HepG2 (cell line): ENCODE data around the gene UQCR10. TPM values are rescaled to one million over a fixed set of nuclear protein-coding genes. Genes with fewer than 3 reads are reported as not detected.

ENCODE experiments used
- ATAC-seq: fragments of 200-7000 bp; cut with Tn5 transposase; 3 replicates; pipeline ENCODE4 v1.9.1; 2020; ENCODE audit warnings: mild to moderate bottlenecking, moderate library complexity
- BruUV-seq: library from RNA; stranded (reverse); fragments of 400-500 nt; replicated peaks from 2 replicates; lab custom pipeline; 2021; lab: Mats Ljungman, UMichigan
- CTCF ChIA-PET: fragments of 300-600 bp; formaldehyde crosslinking; extraction: SDS; loops from one replicate; lab custom pipeline; 2021; ENCODE audit warnings: low total read pairs, inconsistent platforms, low intra/inter-chr PET ratio; lab: Yijun Ruan, JAX
- POLR2A ChIA-PET: fragments of 350-600 bp; sonication (Branson Sonifier 250); formaldehyde crosslinking; loops from one replicate; lab custom pipeline; 2020; ENCODE audit warnings: antibody characterized with exemption, inconsistent platforms; lab: Yijun Ruan, JAX
- DNase-seq: peaks from one replicate; pipeline ENCODE4 v3.0.0-alpha.2; 2015; ENCODE audit warnings: low spot score
- FAIRE-seq: peaks from 3 replicates; lab custom pipeline; 2011; peaks lifted over from hg19 to GRCh38; lab: Jason Lieb, UNC
- H2AFZ ChIP-seq: one replicate; pipeline ENCODE4 v1.6.1; 2011; ENCODE audit warnings: low read length, inconsistent platforms
- H3K27ac ChIP-seq: fragments of 300-600 bp; 3 replicates; pipeline ENCODE4 v1.8.0; 2011; ENCODE audit warnings: mixed run types, mild to moderate bottlenecking, mixed read lengths, low read length, inconsistent platforms; ENCODE audit not compliant: insufficient read depth; ENCODE audit errors: extremely low read length
- H3K27me3 ChIP-seq, 2 experiments: fragments of 200-600 bp in 1 of 2; 2 replicates in 1 of 2; 3 replicates in 1 of 2; pipeline versions ENCODE4 v1.6.0 to v1.8.0; 2011; ENCODE audit warnings: low read length in 2 of 2, mild to moderate bottlenecking in 2 of 2, moderate library complexity in 2 of 2, inconsistent platforms in 1 of 2; ENCODE audit not compliant: insufficient read depth in 2 of 2, control insufficient read depth in 1 of 2
- H3K36me3 ChIP-seq, 2 experiments: fragments of 200-600 bp in 1 of 2; replicated peaks in 1 of 2; 2 replicates in 1 of 2; 3 replicates in 1 of 2; pipeline versions ENCODE4 v1.5.1 to v1.8.0; 2011; ENCODE audit warnings: low read length in 2 of 2, inconsistent platforms in 1 of 2; ENCODE audit not compliant: insufficient read depth in 2 of 2, control insufficient read depth in 1 of 2
- H3K4me1 ChIP-seq: 2 replicates; pipeline ENCODE4 v1.5.1; 2012; ENCODE audit warnings: low read length, inconsistent platforms; ENCODE audit not compliant: insufficient read depth
- H3K4me2 ChIP-seq: 2 replicates; pipeline ENCODE4 v1.6.0; 2011; ENCODE audit warnings: low read depth, low read length, inconsistent platforms
- H3K4me3 ChIP-seq, 3 experiments: fragments of 200-600 bp in 1 of 3; sonication (generic), shearing (Covaris generic) in 1 of 3; replicated peaks in 1 of 3; 2 replicates each; pipeline ENCODE4 v1.5.1; 2011 to 2016; ENCODE audit warnings: low read length in 3 of 3, inconsistent platforms in 2 of 3, low read depth in 2 of 3, mild to moderate bottlenecking in 2 of 3, control low read depth in 1 of 3, mixed read lengths in 1 of 3; ENCODE audit not compliant: insufficient read depth in 1 of 3
- H3K79me2 ChIP-seq: one replicate; pipeline ENCODE4 v1.6.1; 2011; ENCODE audit warnings: low read length, inconsistent platforms; ENCODE audit not compliant: insufficient read depth
- H3K9ac ChIP-seq: 2 replicates; pipeline ENCODE4 v1.6.0; 2011; ENCODE audit warnings: mild to moderate bottlenecking, low read depth, low read length, inconsistent platforms; ENCODE audit not compliant: insufficient read depth
- H3K9me3 ChIP-seq: 2 replicates; pipeline ENCODE4 v1.5.1; 2012; ENCODE audit warnings: mild to moderate bottlenecking, low read length
- H4K20me1 ChIP-seq: 2 replicates; pipeline ENCODE4 v1.6.0; 2011; ENCODE audit warnings: inconsistent platforms, mild to moderate bottlenecking, low read length, moderate library complexity; ENCODE audit not compliant: insufficient read depth
- ATRX ChIP-seq: sonication (generic); formaldehyde crosslinking; IDR thresholded peaks from 2 replicates; pipeline ENCODE4 v1.4.0; 2020; ENCODE audit warnings: missing genetic modification reagents, borderline replicate concordance
- DNMT1 ChIP-seq: sonication (generic); formaldehyde crosslinking; IDR thresholded peaks from 2 replicates; pipeline ENCODE4 v1.5.1; 2020; ENCODE audit warnings: mild to moderate bottlenecking, missing genetic modification reagents
- HDAC2 ChIP-seq: sonication (generic); formaldehyde crosslinking; IDR thresholded peaks from 2 replicates; pipeline ENCODE4 v1.4.0; 2020; ENCODE audit warnings: missing genetic modification reagents
- MEF2D ChIP-seq: sonication (generic); formaldehyde crosslinking; IDR thresholded peaks from 2 replicates; pipeline ENCODE4 v1.5.1; 2020; ENCODE audit warnings: mild to moderate bottlenecking, missing genetic modification reagents
- NONO ChIP-seq, 2 experiments: fragments of 450-650 bp in 1 of 2; sonication (generic) in 1 of 2; formaldehyde crosslinking in 1 of 2; IDR thresholded peaks in 1 of 2; conservative IDR thresholded peaks in 1 of 2; 2 replicates each; pipeline versions ENCODE4 v1.6.1 to v1.8.0; 2017 to 2022; ENCODE audit warnings: mild to moderate bottlenecking in 1 of 2, missing genetic modification reagents in 1 of 2, moderate library complexity in 1 of 2
- PBX2 ChIP-seq: IDR thresholded peaks from 2 replicates; pipeline ENCODE4 v1.6.1; 2016; ENCODE audit warnings: control low read depth
- SOX13 ChIP-seq, 3 experiments: fragments of 450-650 bp in 1 of 3; sonication (generic) in 1 of 3; formaldehyde crosslinking in 1 of 3; IDR thresholded peaks in 2 of 3; conservative IDR thresholded peaks in 1 of 3; 2 replicates each; pipeline versions ENCODE4 v1.5.0 to v1.6.1; 2016 to 2020; ENCODE audit warnings: antibody characterized with exemption in 1 of 3, mild to moderate bottlenecking in 1 of 3, missing compliant biosample characterization in 1 of 3, missing genetic modification reagents in 1 of 3, moderate library complexity in 1 of 3
- TAF1 ChIP-seq: sonication (generic); formaldehyde crosslinking; IDR thresholded peaks from 2 replicates; pipeline ENCODE4 v1.4.0; 2020; ENCODE audit warnings: missing genetic modification reagents
- TCF7 ChIP-seq: sonication (generic); IDR thresholded peaks from 2 replicates; pipeline ENCODE4 v1.6.1; 2016; ENCODE audit warnings: antibody characterized with exemption, low read depth
- THAP11 ChIP-seq: IDR thresholded peaks from 2 replicates; pipeline ENCODE4 v1.6.1; 2016; ENCODE audit warnings: missing biosample characterization, missing genetic modification reagents
- ZNF136 ChIP-seq: sonication (generic); formaldehyde crosslinking; IDR thresholded peaks from 2 replicates; pipeline ENCODE4 v1.8.1; 2022; ENCODE audit warnings: low read depth, mild to moderate bottlenecking, moderate library complexity, missing genetic modification reagents
- WGBS: methylation state at CpG from one replicate; pipeline ENCODE4 v1.1.6; 2017; ENCODE audit warnings: low lambda C conversion rate; 5-methylcytosine and 5-hydroxymethylcytosine counted together
- in situ Hi-C: cut with HindIII; loops from 2 replicates; pipeline ENCODE4 v1.10.0; 2017; ENCODE audit warnings: low pct_unique_long_range_greater_than_20kb; ENCODE audit not compliant: extremely low pct_ligation_motif_present
- intact Hi-C: fragments of 100-400 bp; cut with micrococcal nuclease; formaldehyde crosslinking; loops from one replicate; pipeline ENCODE4 v1.10.0; 2022; ENCODE audit not compliant: unreplicated experiment
- polyA plus RNA-seq, 8 experiments: library from polyadenylated mRNA; depleted of rRNA in 3 of 8; stranded (reverse) in 7 of 8; unstranded in 1 of 8; fragments of >200 nt; fragmentation: Illumina TruSeq in 4 of 8; extraction: Trizol in 4 of 8; gene quantifications; 2 replicates each; pipeline versions ENCODE4 v1.2.1 to v1.2.3, GENCODE V29; 2011 to 2016; ENCODE audit warnings: low read depth in 4 of 8, missing spikeins in 1 of 8, mixed read lengths in 1 of 8; ENCODE audit not compliant: insufficient read depth in 1 of 8
- total RNA-seq, 5 experiments: library from RNA; depleted of rRNA; stranded (reverse); fragments of >200 nt; fragmentation: Illumina TruSeq; extraction: Trizol; gene quantifications; 2 replicates each; pipeline ENCODE4 v1.2.3, GENCODE V29; 2016; ENCODE audit warnings: low read depth in 1 of 5
- TF ChIP-seq, protein P1 (sequence below): sonication (generic); formaldehyde crosslinking; IDR thresholded peaks from 2 replicates; pipeline ENCODE4 v1.4.0; 2020; ENCODE audit warnings: missing genetic modification reagents

UQCR10 gene
- total and polyA plus RNA-seq, 2 of the 13 experiments (the other 11 are each of a cell fraction or from before 2014, with no cell fraction given), result 225 to 232 TPM

DNA sequence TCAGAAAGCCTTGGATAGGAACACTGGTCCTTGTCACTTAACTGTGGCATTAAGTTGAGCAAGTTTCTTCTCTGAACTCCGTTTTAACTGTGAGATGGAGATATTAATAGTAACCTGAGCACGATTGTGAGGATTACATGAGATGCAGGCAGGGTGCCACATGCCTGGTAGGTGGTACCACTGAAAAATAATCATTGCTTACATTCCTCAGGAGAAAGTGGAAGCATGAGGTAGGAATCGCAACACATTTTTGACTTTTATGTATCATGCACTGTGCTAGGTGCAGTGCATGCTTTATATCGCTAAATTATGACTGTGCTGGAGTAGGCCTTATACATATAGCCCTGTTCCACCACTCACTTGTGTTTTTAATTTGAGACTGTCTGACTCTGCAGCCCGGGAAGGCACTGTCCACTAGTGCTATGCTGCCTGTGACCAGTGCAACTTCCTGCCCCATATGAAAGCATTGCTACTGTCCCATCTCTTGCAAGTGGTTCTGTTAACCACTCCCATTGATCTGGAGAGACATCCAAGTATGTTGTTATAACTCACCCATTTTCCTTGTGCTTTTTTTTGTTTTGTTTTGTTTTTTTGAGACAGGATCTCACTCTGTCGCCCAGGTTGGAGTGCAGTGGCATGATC is 1.0 kb downstream of the UQCR10 start (continued):
- peak; percentile 40; the same call in 1 of the 2 replicates for TF ChIP-seq TAF1 (CRISPR knock-in tag)
- TF ChIP-seq, all 625 proteins: peak for 8

- Histone ChIP-seq H4K20me1 (no peaks in the 10 kb centered on the region), H2AFZ (no peak overlapping the region), H3K9me3 (no peaks in the 10 kb centered on the region), H3K27ac (peak overlapping the region; percentile 72), H3K4me1 (peaks cover 65% of the 10 kb centered on the region), H3K36me3 (no peaks in the 10 kb centered on the region; a peak in 1 of 5 replicates), H3K79me2 (peaks cover 26% of the 10 kb centered on the region), H3K4me2 (peak overlapping the region; percentile 87), H3K27me3 (peaks cover 0 to 4% of the 10 kb centered on the region in 2 experiments; a peak in 1 of 5 replicates), H3K4me3 (peak overlapping the region in 1 of 3 experiments; percentile 6; a peak in 1 of 6 replicates), H3K9ac (peak overlapping the region; percentile 23; the same call in 1 of the 2 replicates)
- DNase-seq (peak; percentile 93), FAIRE-seq (peak; percentile 91), ATAC-seq (peak; percentile 34)
- intact Hi-C loops (no loop called here), in situ Hi-C loops (no loop called here)
- WGBS, result 0% methylated on average over 2 of the region's 2 CpGs
- CTCF ChIA-PET, result no interaction called here
- BruUV-seq, result no TSS peak
- POLR2A ChIA-PET, result interaction anchor here (1.0 to 3.6 kb wide), 4 partner anchors 9 to 68 kb away, joined by 3 to 17 read pairs (median 4); partner anchors contain the start of gene ASCC2
- peak; percentile 53; the same call in 1 of the 2 replicates for TF ChIP-seq SOX13 (IDR thresholded peaks at IDR 0.05)
- peak in 1 of 2 experiments; percentile 92; a peak in 2 of 4 replicates for TF ChIP-seq SOX13 (CRISPR knock-in tag; conservative IDR thresholded peaks at IDR 0.05 in 1 of 2, IDR thresholded peaks at IDR 0.05 in 1 of 2)
- no peak for TF ChIP-seq DNMT1
- peak; percentile 75 for TF ChIP-seq HDAC2
- TF ChIP-seq, protein P1, sequence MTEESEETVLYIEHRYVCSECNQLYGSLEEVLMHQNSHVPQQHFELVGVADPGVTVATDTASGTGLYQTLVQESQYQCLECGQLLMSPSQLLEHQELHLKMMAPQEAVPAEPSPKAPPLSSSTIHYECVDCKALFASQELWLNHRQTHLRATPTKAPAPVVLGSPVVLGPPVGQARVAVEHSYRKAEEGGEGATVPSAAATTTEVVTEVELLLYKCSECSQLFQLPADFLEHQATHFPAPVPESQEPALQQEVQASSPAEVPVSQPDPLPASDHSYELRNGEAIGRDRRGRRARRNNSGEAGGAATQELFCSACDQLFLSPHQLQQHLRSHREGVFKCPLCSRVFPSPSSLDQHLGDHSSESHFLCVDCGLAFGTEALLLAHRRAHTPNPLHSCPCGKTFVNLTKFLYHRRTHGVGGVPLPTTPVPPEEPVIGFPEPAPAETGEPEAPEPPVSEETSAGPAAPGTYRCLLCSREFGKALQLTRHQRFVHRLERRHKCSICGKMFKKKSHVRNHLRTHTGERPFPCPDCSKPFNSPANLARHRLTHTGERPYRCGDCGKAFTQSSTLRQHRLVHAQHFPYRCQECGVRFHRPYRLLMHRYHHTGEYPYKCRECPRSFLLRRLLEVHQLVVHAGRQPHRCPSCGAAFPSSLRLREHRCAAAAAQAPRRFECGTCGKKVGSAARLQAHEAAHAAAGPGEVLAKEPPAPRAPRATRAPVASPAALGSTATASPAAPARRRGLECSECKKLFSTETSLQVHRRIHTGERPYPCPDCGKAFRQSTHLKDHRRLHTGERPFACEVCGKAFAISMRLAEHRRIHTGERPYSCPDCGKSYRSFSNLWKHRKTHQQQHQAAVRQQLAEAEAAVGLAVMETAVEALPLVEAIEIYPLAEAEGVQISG (CRISPR knock-in tag), result no peak
- peak; percentile 94 for TF ChIP-seq TCF7
- TF ChIP-seq ZNF136 (CRISPR knock-in tag), result peak; percentile 100
- peak; percentile 79 for TF ChIP-seq THAP11 (CRISPR knock-in tag)
- no peak for TF ChIP-seq ATRX (CRISPR knock-in tag)
- TF ChIP-seq NONO (IDR thresholded peaks at IDR 0.05), result no peak
- 0 out of 2 replicates have a peak, but pooled peaks have one; percentile 29 for TF ChIP-seq NONO (CRISPR knock-in tag; conservative IDR thresholded peaks at IDR 0.05)
- peak; percentile 73; the same call in 1 of the 2 replicates for TF ChIP-seq MEF2D
- TF ChIP-seq PBX2 (CRISPR knock-in tag), result no peak
These were observed 2.7 kb downstream of the UQCR10 start for GRCh38 chr22:29769723-29770321.
